Caco-2 (cell line): ENCODE results near the gene WIPF1. TPM values are rescaled to one million over a fixed set of nuclear protein-coding genes. Genes with fewer than 3 reads are reported as not detected.

ENCODE experiments used
- BruUV-seq: library from RNA; stranded (reverse); fragments of 400-500 nt; replicated peaks from 2 replicates; lab custom pipeline; 2021; lab: Mats Ljungman, UMichigan
- CTCF ChIA-PET: fragments of 300-600 bp; sonication (Branson Sonifier 250); formaldehyde crosslinking; loops from one replicate; lab custom pipeline; 2022; ENCODE audit warnings: antibody characterized with exemption; lab: Charles Lee
- POLR2A ChIA-PET: fragments of 300-600 bp; sonication (Branson Sonifier 250); formaldehyde crosslinking; loops from one replicate; lab custom pipeline; 2022; ENCODE audit warnings: antibody characterized with exemption; lab: Charles Lee
- DNase-seq, 2 experiments: peaks; one replicate each; pipeline versions ENCODE4 v3.0.0 to v3.0.0-alpha.2; 2020 to 2022
- H3K27me3 ChIP-seq: replicated peaks from 2 replicates; pipeline ENCODE4 v1.6.0; 2011; ENCODE audit warnings: low read length; ENCODE audit not compliant: control insufficient read depth, insufficient read depth
- H3K36me3 ChIP-seq: 2 replicates; pipeline ENCODE4 v1.5.1; 2011; ENCODE audit warnings: low read length; ENCODE audit not compliant: control insufficient read depth, insufficient read depth
- H3K4me1 ChIP-seq: fragments of 250-450 bp; sonication (Bioruptor Pico); 2 replicates; pipeline ENCODE4 v1.5.1; 2020; ENCODE audit warnings: mild to moderate bottlenecking
- H3K4me3 ChIP-seq: 2 replicates; pipeline ENCODE4 v1.5.1; 2011; ENCODE audit warnings: low read depth, mild to moderate bottlenecking, control low read depth, low read length
- H3K9me3 ChIP-seq: fragments of 250-450 bp; sonication (Bioruptor Pico); 2 replicates; pipeline ENCODE4 v1.5.1; 2020; ENCODE audit warnings: mild to moderate bottlenecking, moderate library complexity
- H3K27ac Mint-ChIP-seq: one replicate; pipeline ENCODE4 v1.8.0; 2022; ENCODE audit warnings: mixed read lengths; ENCODE audit not compliant: unreplicated experiment
- H3K27me3 Mint-ChIP-seq: one replicate; pipeline ENCODE4 v1.8.0; 2022; ENCODE audit warnings: mixed read lengths; ENCODE audit not compliant: insufficient read depth, unreplicated experiment
- H3K36me3 Mint-ChIP-seq: one replicate; pipeline ENCODE4 v1.8.0; 2022; ENCODE audit warnings: mild to moderate bottlenecking, mixed read lengths; ENCODE audit not compliant: insufficient read depth, unreplicated experiment
- H3K4me1 Mint-ChIP-seq: one replicate; pipeline ENCODE4 v1.8.0; 2022; ENCODE audit warnings: low read depth, mixed read lengths; ENCODE audit not compliant: unreplicated experiment
- H3K4me3 Mint-ChIP-seq: one replicate; pipeline ENCODE4 v1.8.0; 2022; ENCODE audit warnings: mild to moderate bottlenecking, moderate library complexity, mixed read lengths; ENCODE audit not compliant: unreplicated experiment
- H3K9me3 Mint-ChIP-seq: one replicate; pipeline ENCODE4 v1.8.0; 2022; ENCODE audit warnings: mixed read lengths; ENCODE audit not compliant: unreplicated experiment
- intact Hi-C: fragments of 100-400 bp; cut with micrococcal nuclease; formaldehyde crosslinking; loops from one replicate; pipeline ENCODE4 v1.10.0; 2022; ENCODE audit not compliant: unreplicated experiment
- total RNA-seq: library from RNA; stranded (reverse); gene quantifications from 2 replicates; pipeline ENCODE4 v1.2.3, GENCODE V29; 2022
- TF ChIP-seq, protein P1 (sequence below), 2 experiments: fragments of 200-600 bp in 1 of 2; IDR thresholded peaks; 1 replicate in 1 of 2; 2 replicates in 1 of 2; pipeline versions ENCODE4 v1.5.1 to v1.8.0; 2011 to 2022; ENCODE audit warnings: antibody characterized with exemption in 1 of 2, control low read depth in 1 of 2, inconsistent platforms in 1 of 2, low read depth in 1 of 2, low read length in 1 of 2, mild to moderate bottlenecking in 1 of 2, moderate library complexity in 1 of 2; ENCODE audit not compliant: insufficient read depth in 1 of 2, severe bottlenecking in 1 of 2, unreplicated experiment in 1 of 2

WIPF1 gene
- total RNA-seq, 1 experiment from 2014 or later = 5.1 TPM

DNA sequence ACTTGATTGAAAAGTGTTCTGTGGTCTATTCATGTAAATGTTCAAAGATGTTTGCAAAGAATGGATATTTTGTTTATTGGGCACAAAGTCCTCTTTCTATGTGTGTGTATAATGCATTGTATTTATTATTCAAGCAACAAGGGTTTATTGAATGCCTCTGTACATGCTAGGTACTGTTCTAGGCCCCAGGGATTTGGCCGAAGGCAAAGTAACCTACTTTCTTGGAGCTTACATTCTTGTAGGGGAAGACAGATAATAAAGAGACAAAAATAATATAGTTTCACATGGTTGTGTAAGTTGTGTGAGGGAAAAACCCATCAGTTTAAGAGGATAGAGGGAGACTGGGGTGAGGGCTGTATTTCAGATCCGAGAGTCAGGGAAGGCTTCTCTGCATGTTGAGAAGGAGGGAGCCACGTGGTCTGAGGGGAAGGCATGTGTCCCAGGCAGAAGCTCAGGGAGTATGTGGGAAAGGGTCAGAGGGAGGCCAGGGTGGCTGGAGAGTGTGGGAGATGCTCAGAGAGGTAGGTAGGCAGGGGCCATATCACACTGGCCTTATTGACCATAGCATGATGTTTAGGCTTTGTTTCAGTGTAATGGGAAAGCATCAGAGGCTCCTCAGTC is 70.4 kb downstream of the WIPF1 start:
- CTCF ChIA-PET = no interaction called here
- Mint-ChIP-seq H3K36me3 (no peaks in the 10 kb centered on the region), H3K27me3 (peaks cover 4% of the 10 kb centered on the region), H3K4me1 (no peaks in the 10 kb centered on the region), H3K4me3 (no peak overlapping the region), H3K9me3 (peaks cover 29% of the 10 kb centered on the region), H3K27ac (no peak overlapping the region)
- TF ChIP-seq, protein P1, sequence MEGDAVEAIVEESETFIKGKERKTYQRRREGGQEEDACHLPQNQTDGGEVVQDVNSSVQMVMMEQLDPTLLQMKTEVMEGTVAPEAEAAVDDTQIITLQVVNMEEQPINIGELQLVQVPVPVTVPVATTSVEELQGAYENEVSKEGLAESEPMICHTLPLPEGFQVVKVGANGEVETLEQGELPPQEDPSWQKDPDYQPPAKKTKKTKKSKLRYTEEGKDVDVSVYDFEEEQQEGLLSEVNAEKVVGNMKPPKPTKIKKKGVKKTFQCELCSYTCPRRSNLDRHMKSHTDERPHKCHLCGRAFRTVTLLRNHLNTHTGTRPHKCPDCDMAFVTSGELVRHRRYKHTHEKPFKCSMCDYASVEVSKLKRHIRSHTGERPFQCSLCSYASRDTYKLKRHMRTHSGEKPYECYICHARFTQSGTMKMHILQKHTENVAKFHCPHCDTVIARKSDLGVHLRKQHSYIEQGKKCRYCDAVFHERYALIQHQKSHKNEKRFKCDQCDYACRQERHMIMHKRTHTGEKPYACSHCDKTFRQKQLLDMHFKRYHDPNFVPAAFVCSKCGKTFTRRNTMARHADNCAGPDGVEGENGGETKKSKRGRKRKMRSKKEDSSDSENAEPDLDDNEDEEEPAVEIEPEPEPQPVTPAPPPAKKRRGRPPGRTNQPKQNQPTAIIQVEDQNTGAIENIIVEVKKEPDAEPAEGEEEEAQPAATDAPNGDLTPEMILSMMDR (IDR thresholded peaks at IDR 0.05; ENCODE audit: insufficient read depth in 1 of 2, low read depth in 1 of 2, low read length in 1 of 2, severe bottlenecking in 1 of 2, unreplicated experiment in 1 of 2) = no peak
- Histone ChIP-seq H3K4me3 (no peak overlapping the region), H3K27me3 (no peaks in the 10 kb centered on the region), H3K9me3 (no peaks in the 10 kb centered on the region), H3K4me1 (no peaks in the 10 kb centered on the region), H3K36me3 (no peaks in the 10 kb centered on the region)
- POLR2A ChIA-PET = no interaction called here
- BruUV-seq = no TSS peak
- no peak for DNase-seq
- intact Hi-C loops = no loop called here

DNA sequence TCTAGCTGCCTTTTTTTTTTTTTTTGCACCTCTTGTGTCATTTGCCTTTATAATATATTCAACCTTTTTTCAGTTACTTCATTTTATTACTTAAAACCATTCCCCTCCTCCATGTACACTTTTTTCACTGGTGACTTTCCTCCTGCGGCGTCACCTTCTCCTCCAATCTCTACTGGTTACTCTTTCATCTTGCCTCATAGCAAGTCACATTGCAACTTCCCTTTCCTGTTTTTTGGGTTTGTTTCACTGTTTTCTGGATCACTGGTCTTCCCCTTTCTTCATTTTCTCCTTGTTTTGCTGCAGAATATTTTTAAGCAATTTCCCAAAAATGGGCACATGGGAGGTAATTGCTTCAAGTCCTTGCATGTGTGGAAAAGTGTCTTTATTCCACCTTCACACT is 73.1 kb downstream of the WIPF1 start:
- H3K36me3 Mint-ChIP-seq = no peaks in the 10 kb centered on the region
- no TSS peak for BruUV-seq
- H3K27ac Mint-ChIP-seq = no peak overlapping the region
- Histone ChIP-seq H3K4me3 (no peak overlapping the region), H3K27me3 (no peaks in the 10 kb centered on the region), H3K9me3 (no peaks in the 10 kb centered on the region), H3K4me1 (no peaks in the 10 kb centered on the region), H3K36me3 (no peaks in the 10 kb centered on the region)
- intact Hi-C loops = no loop called here
- H3K4me3 Mint-ChIP-seq = no peak overlapping the region
- TF ChIP-seq, protein P1 (IDR thresholded peaks at IDR 0.05; ENCODE audit: insufficient read depth in 1 of 2, low read depth in 1 of 2, low read length in 1 of 2, severe bottlenecking in 1 of 2, unreplicated experiment in 1 of 2) = no peak
- H3K27me3 Mint-ChIP-seq = peaks cover 4% of the 10 kb centered on the region
- H3K9me3 Mint-ChIP-seq = peaks cover 34% of the 10 kb centered on the region
- no peak for DNase-seq
- ChIA-PET CTCF (no interaction called here), POLR2A (interaction anchor here (0.6 kb wide), 1 partner anchor 23 kb away, joined by 3 read pairs; no protein-coding TSS in a partner anchor)
- no peaks in the 10 kb centered on the region for H3K4me1 Mint-ChIP-seq

DNA sequence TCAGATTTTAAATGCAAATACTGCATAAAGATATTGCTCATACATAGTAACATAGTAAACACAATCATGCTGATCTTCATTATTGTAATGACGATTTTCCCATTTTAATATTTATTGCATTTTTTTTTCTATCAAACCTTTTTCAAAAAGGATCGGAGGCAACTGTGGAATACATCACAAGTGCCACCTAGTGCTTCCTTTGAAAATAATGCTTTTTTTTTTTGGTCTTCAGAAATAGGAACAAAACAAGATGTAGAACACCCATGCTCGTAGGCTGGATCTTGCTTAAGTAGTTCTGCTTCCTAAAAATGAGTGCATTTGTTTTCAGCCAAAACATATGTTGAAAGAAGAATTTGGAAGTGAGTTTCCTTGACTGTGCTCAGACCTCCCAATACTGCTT is 75.1 kb downstream of the WIPF1 start:
- peaks cover 7% of the 10 kb centered on the region for H3K4me1 Mint-ChIP-seq
- Histone ChIP-seq H3K4me1 (no peaks in the 10 kb centered on the region), H3K4me3 (no peak overlapping the region), H3K9me3 (no peaks in the 10 kb centered on the region), H3K27me3 (no peaks in the 10 kb centered on the region), H3K36me3 (no peaks in the 10 kb centered on the region)
- H3K36me3 Mint-ChIP-seq = no peaks in the 10 kb centered on the region
- no peak overlapping the region for H3K4me3 Mint-ChIP-seq
- no TSS peak for BruUV-seq
- H3K9me3 Mint-ChIP-seq = peaks cover 43% of the 10 kb centered on the region
- TF ChIP-seq, protein P1 (IDR thresholded peaks at IDR 0.05; ENCODE audit: insufficient read depth in 1 of 2, low read depth in 1 of 2, low read length in 1 of 2, severe bottlenecking in 1 of 2, unreplicated experiment in 1 of 2) = peak; percentile 26 to 30
- H3K27me3 Mint-ChIP-seq = peaks cover 4% of the 10 kb centered on the region
- H3K27ac Mint-ChIP-seq = no peak overlapping the region
- POLR2A ChIA-PET = no interaction called here
- CTCF ChIA-PET = interaction anchor here (0.5 to 0.6 kb wide), 2 partner anchors 15 to 51 kb away, joined by 4 to 5 read pairs; no protein-coding TSS in a partner anchor
- intact Hi-C loops = loop anchor here (1.0 kb wide), 2 partner anchors 35 to 60 kb away; partner anchors contain the start of gene GPR155
- no peak for DNase-seq
